ENCODE results near the gene ZNF804A. TPM values are rescaled to one million over a fixed set of nuclear protein-coding genes. Genes with fewer than 3 reads are reported as not detected.
A peak's percentile ranks its signal among the peaks of the same experiment; 100 is the strongest.

The ZNF804A gene
- total and polyA plus RNA-seq, 2 donors from 2014 or later: 0.19 to 1.2 TPM

DNA sequence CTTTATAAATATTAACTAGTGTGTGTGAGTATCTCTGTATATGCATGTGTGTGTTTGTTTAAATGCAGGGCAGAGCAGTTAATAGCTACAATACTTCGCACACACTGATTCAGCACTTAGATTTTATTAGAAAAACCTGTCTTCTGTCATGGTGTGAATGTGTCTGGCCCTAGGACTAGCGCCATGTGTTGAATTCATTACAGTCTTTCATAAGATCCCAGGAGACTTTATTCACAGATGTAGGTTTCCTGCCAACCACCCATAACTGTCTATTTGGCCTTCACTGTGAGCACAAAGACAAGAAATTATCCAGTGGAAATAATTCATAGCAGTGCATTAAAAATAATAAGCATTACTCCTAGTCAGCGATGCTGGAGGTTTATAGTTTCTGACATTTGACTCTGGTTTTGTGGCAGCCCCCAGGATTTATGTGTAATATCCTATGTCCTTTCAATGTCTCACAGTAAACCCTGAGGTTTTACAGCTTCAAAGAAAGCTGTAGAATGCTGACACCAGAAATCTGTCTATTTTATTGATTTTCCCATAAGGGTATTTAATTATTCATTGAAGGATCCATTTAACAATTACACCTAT lies 93.9 kb downstream of the ZNF804A start:
- Histone ChIP-seq H3K27ac (ENCODE audit: low read depth in 2 of 2, low read length in 2 of 2) (no peak overlapping the region), H3K9ac (ENCODE audit: low read length in 3 of 3) (no peak overlapping the region), H3K4me3 (ENCODE audit: low read length in 3 of 3) (no peak overlapping the region), H3K27me3 (ENCODE audit: control insufficient read depth, insufficient read depth, low read length) (no peaks in the 10 kb centered on the region), H3K9me3 (ENCODE audit: control insufficient read depth in 2 of 3, insufficient read depth in 1 of 3, low read length in 3 of 3) (no peaks in the 10 kb centered on the region), H3K36me3 (ENCODE audit: control insufficient read depth in 2 of 3, insufficient read depth in 3 of 3, low read length in 3 of 3) (no peaks in the 10 kb centered on the region), H3K4me1 (ENCODE audit: control insufficient read depth in 2 of 3, insufficient read depth in 2 of 3, low read depth in 1 of 3, low read length in 3 of 3) (no peaks in the 10 kb centered on the region)
- FAIRE-seq: no peak
- peak in 2 of 5 donors; percentile 34 to 56 for DNase-seq
- intact Hi-C loops (cut with DNase I): no loop called here
- TF ChIP-seq, protein P1, sequence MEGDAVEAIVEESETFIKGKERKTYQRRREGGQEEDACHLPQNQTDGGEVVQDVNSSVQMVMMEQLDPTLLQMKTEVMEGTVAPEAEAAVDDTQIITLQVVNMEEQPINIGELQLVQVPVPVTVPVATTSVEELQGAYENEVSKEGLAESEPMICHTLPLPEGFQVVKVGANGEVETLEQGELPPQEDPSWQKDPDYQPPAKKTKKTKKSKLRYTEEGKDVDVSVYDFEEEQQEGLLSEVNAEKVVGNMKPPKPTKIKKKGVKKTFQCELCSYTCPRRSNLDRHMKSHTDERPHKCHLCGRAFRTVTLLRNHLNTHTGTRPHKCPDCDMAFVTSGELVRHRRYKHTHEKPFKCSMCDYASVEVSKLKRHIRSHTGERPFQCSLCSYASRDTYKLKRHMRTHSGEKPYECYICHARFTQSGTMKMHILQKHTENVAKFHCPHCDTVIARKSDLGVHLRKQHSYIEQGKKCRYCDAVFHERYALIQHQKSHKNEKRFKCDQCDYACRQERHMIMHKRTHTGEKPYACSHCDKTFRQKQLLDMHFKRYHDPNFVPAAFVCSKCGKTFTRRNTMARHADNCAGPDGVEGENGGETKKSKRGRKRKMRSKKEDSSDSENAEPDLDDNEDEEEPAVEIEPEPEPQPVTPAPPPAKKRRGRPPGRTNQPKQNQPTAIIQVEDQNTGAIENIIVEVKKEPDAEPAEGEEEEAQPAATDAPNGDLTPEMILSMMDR (IDR thresholded peaks at IDR 0.05; ENCODE audit: borderline replicate concordance, extremely low read depth, insufficient read depth): no peak

DNA sequence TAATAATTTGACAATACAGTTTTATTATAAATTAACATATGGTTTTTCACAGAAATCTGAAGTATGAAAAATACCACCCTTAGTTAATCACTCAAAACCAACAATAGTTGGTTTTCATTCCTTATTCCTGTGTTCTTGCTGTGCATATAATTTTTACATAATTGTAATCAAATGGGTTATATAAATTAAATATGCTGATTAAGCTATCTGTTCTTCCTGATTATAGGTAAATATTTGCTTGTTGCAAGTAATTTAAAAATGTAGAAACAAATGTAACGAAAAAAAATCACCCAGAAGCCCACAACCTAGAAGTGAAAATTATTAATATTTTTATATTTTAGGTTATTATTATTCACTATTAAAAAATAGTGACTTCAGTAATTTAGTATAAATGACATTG lies 98.3 kb downstream of the ZNF804A start:
- TF ChIP-seq, protein P1 (IDR thresholded peaks at IDR 0.05; ENCODE audit: borderline replicate concordance, extremely low read depth, insufficient read depth): no peak
- Histone ChIP-seq H3K27me3 (ENCODE audit: control insufficient read depth, insufficient read depth, low read length) (no peaks in the 10 kb centered on the region), H3K4me3 (ENCODE audit: low read length in 3 of 3) (no peak overlapping the region), H3K4me1 (ENCODE audit: control insufficient read depth in 2 of 3, insufficient read depth in 2 of 3, low read depth in 1 of 3, low read length in 3 of 3) (no peaks in the 10 kb centered on the region), H3K9ac (ENCODE audit: low read length in 3 of 3) (no peak overlapping the region), H3K27ac (ENCODE audit: low read depth in 2 of 2, low read length in 2 of 2) (no peak overlapping the region), H3K9me3 (ENCODE audit: control insufficient read depth in 2 of 3, insufficient read depth in 1 of 3, low read length in 3 of 3) (no peaks in the 10 kb centered on the region), H3K36me3 (ENCODE audit: control insufficient read depth in 2 of 3, insufficient read depth in 3 of 3, low read length in 3 of 3) (no peaks in the 10 kb centered on the region)
- DNase-seq: no peak
- FAIRE-seq: peak; percentile 80
- intact Hi-C loops (cut with DNase I): no loop called here

DNA sequence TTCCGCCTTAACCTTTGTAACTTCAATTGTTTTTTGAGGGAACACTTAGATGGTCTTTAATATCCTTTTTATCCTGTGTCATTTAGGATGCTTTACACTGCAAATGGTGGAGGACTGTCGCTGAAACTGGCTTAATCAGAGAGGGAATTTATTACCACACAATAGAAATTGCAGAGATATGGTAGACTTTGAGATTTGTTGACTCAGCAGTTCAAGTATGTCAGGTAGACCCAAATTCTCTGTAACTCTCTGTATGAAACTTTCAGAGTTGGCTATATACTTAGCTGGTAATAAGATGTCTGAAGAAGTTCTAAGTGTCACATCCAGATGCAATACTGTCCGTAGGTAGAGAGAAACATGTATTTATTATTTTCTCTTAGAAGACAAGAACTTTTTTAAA lies 100.1 kb downstream of the ZNF804A start:
- no peak overlapping the region for H3K27ac ChIP-seq (ENCODE audit: low read depth in 2 of 2, low read length in 2 of 2)
- DNase-seq: no peak
- no peak overlapping the region for H3K4me3 ChIP-seq (ENCODE audit: low read length in 3 of 3)
- no peaks in the 10 kb centered on the region for H3K27me3 ChIP-seq (ENCODE audit: control insufficient read depth, insufficient read depth, low read length)
- TF ChIP-seq, protein P1 (IDR thresholded peaks at IDR 0.05; ENCODE audit: borderline replicate concordance, extremely low read depth, insufficient read depth): no peak
- intact Hi-C loops (cut with DNase I): no loop called here
- H3K9ac ChIP-seq (ENCODE audit: low read length in 3 of 3): no peak overlapping the region
- H3K36me3 ChIP-seq (ENCODE audit: control insufficient read depth in 2 of 3, insufficient read depth in 3 of 3, low read length in 3 of 3): no peaks in the 10 kb centered on the region
- FAIRE-seq: no peak
- H3K9me3 ChIP-seq (ENCODE audit: control insufficient read depth in 2 of 3, insufficient read depth in 1 of 3, low read length in 3 of 3): no peaks in the 10 kb centered on the region
- no peaks in the 10 kb centered on the region for H3K4me1 ChIP-seq (ENCODE audit: control insufficient read depth in 2 of 3, insufficient read depth in 2 of 3, low read depth in 1 of 3, low read length in 3 of 3)

DNA sequence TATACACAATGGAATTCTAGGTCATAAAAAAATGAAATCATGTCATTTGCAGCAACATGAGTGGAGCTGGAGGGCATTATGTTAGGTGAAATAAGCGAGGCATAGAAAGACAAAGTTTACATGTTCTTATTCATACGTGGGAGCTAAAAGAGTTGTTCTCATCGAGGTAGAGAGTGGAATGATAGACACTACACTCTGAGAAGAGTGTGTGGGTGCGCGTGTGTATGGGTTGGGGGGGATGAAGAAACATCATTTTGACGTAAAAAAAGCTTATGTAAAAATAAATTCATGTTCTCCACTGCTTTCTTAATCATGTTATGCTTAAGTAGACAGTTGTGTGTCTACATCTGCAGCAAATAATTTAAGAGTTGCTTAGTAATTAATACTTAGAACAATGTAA lies 123.6 kb downstream of the ZNF804A start:
- Histone ChIP-seq H3K36me3 (ENCODE audit: control insufficient read depth in 2 of 3, insufficient read depth in 3 of 3, low read length in 3 of 3) (no peaks in the 10 kb centered on the region), H3K4me3 (ENCODE audit: low read length in 3 of 3) (no peak overlapping the region), H3K9me3 (ENCODE audit: control insufficient read depth in 2 of 3, insufficient read depth in 1 of 3, low read length in 3 of 3) (no peaks in the 10 kb centered on the region), H3K4me1 (ENCODE audit: control insufficient read depth in 2 of 3, insufficient read depth in 2 of 3, low read depth in 1 of 3, low read length in 3 of 3) (no peaks in the 10 kb centered on the region), H3K27ac (ENCODE audit: low read depth in 2 of 2, low read length in 2 of 2) (no peak overlapping the region), H3K27me3 (ENCODE audit: control insufficient read depth, insufficient read depth, low read length) (no peaks in the 10 kb centered on the region), H3K9ac (ENCODE audit: low read length in 3 of 3) (no peak overlapping the region)
- DNase-seq: no peak
- intact Hi-C loops (cut with DNase I): no loop called here
- TF ChIP-seq, protein P1 (IDR thresholded peaks at IDR 0.05; ENCODE audit: borderline replicate concordance, extremely low read depth, insufficient read depth): no peak
- FAIRE-seq: no peak
